WTC11 (cell line): ENCODE data around the gene DENND5A.
"Not testable (repeated sequence)": the region's sequence is repeated elsewhere in the genome, so short reads cannot be mapped to it uniquely, and the experiment has no call there.

ENCODE experiments used
- ATF1 ChIP-seq: sonication (generic); formaldehyde crosslinking; IDR thresholded peaks from 2 replicates; pipeline ENCODE4 v1.8.1; 2023; ENCODE audit warnings: mild to moderate bottlenecking, moderate library complexity, missing genetic modification reagents
- CDX4 ChIP-seq: fragments of 250-450 bp; sonication (Bioruptor Pico); IDR thresholded peaks from 2 replicates; pipeline ENCODE4 v1.9.0; 2021; ENCODE audit warnings: moderate library complexity, mild to moderate bottlenecking, inconsistent platforms, borderline replicate concordance
- CTCF ChIP-seq: fragments of 200-600 bp; IDR thresholded peaks from 2 replicates; pipeline ENCODE4 v1.8.0; 2022; ENCODE audit warnings: antibody characterized with exemption
- ESRRA ChIP-seq: sonication (generic); formaldehyde crosslinking; IDR thresholded peaks from 2 replicates; pipeline ENCODE4 v1.8.1; 2022; ENCODE audit warnings: mild to moderate bottlenecking, missing genetic modification reagents, borderline replicate concordance
- ETV6 ChIP-seq: sonication (generic); formaldehyde crosslinking; IDR thresholded peaks from 2 replicates; pipeline ENCODE4 v1.8.1; 2022; ENCODE audit warnings: mild to moderate bottlenecking, missing genetic modification reagents
- MXD4 ChIP-seq: fragments of 250-450 bp; sonication (Bioruptor Pico); IDR thresholded peaks from 2 replicates; pipeline ENCODE4 v1.8.0; 2021; ENCODE audit warnings: mild to moderate bottlenecking, moderate library complexity, borderline replicate concordance
- NFYB ChIP-seq: sonication (generic); formaldehyde crosslinking; conservative IDR thresholded peaks from 2 replicates; pipeline ENCODE4 v1.8.0; 2022; ENCODE audit warnings: low read depth, missing genetic modification reagents
- NR2C2 ChIP-seq: sonication (generic); formaldehyde crosslinking; IDR thresholded peaks from 2 replicates; pipeline ENCODE4 v1.8.0; 2022; ENCODE audit warnings: mild to moderate bottlenecking, missing genetic modification reagents
- SP1 ChIP-seq: sonication (generic); formaldehyde crosslinking; conservative IDR thresholded peaks from 2 replicates; pipeline ENCODE4 v1.8.1; 2022; ENCODE audit warnings: missing genetic modification reagents
- TEAD4 ChIP-seq: sonication (generic); formaldehyde crosslinking; IDR thresholded peaks from 2 replicates; pipeline ENCODE4 v1.8.0; 2022; ENCODE audit warnings: mild to moderate bottlenecking, missing genetic modification reagents
- ZBTB21 ChIP-seq: sonication (generic); formaldehyde crosslinking; IDR thresholded peaks from 2 replicates; pipeline ENCODE4 v1.8.1; 2023; ENCODE audit warnings: mild to moderate bottlenecking, missing genetic modification reagents, borderline replicate concordance
- ZNF263 ChIP-seq: sonication (generic); formaldehyde crosslinking; IDR thresholded peaks from 2 replicates; pipeline ENCODE4 v1.8.1; 2022; ENCODE audit warnings: low read depth, mild to moderate bottlenecking, moderate library complexity, missing genetic modification reagents
- ZSCAN18 ChIP-seq: fragments of 250-450 bp; sonication (Bioruptor Pico); IDR thresholded peaks from 2 replicates; pipeline ENCODE4 v2.1.2; 2022; ENCODE audit warnings: mild to moderate bottlenecking, moderate library complexity

GRCh38 chr11:9190326-9191016, 74.7 kb downstream of the DENND5A start:
- not testable (repeated sequence) for TF ChIP-seq SP1 (CRISPR knock-in tag); ZSCAN18 (CRISPR knock-in tag); TEAD4 (CRISPR knock-in tag); CTCF; ESRRA; ZNF263 (CRISPR knock-in tag); ETV6 (CRISPR knock-in tag); CDX4; ATF1 (CRISPR knock-in tag); ZBTB21 (CRISPR knock-in tag); NFYB; MXD4 (CRISPR knock-in tag); NR2C2
